PC-3 (cell line): ENCODE data around the gene CAPZB.

ENCODE experiments used
- CTCF ChIP-seq: fragments of 300-600 bp; sonication (generic); conservative IDR thresholded peaks from 2 replicates; pipeline ENCODE4 v1.5.1; 2017; ENCODE audit warnings: antibody characterized with exemption, low read depth, mild to moderate bottlenecking, low read length
- EZH2 ChIP-seq: fragments of 300-600 bp; sonication (generic); IDR thresholded peaks from one replicate; pipeline ENCODE4 v1.6.1; 2017; ENCODE audit warnings: antibody characterized with exemption, mild to moderate bottlenecking, low read length; ENCODE audit not compliant: unreplicated experiment
- EZH2phosphoT487 ChIP-seq: fragments of 300-600 bp; sonication (generic); IDR thresholded peaks from 2 replicates; pipeline ENCODE4 v1.6.1; 2018; ENCODE audit warnings: mild to moderate bottlenecking, antibody characterized with exemption, low read length, borderline replicate concordance

- TF ChIP-seq EZH2 (no peak), CTCF (peak; percentile 86), EZH2phosphoT487 (no peak)
These were observed 140.9 kb downstream of the CAPZB start for GRCh38 chr1:19344372-19344810.
